Naive B cell (primary cell): ENCODE results near the gene NPEPL1. TPM values are rescaled to one million over a fixed set of nuclear protein-coding genes. Genes with fewer than 3 reads are reported as not detected.
"Not testable (repeated sequence)": the region's sequence is repeated elsewhere in the genome, so short reads cannot be mapped to it uniquely, and the experiment has no call there.

ENCODE experiments used
- ATAC-seq, 2 donors: fragments of 150-1000 bp; cut with Tn5 transposase; 2 replicates each; pipeline ENCODE4 v1.10.0; 2021; ENCODE audit warnings: low read depth in 2 of 2, mild to moderate bottlenecking in 2 of 2, moderate library complexity in 2 of 2
- DNase-seq: peaks from one replicate; pipeline ENCODE4 v3.0.0; 2022
- H3K27ac Mint-ChIP-seq, 6 donors: one replicate each; pipeline ENCODE4 v1.8.0; 2020 to 2022; ENCODE audit warnings: mild to moderate bottlenecking in 6 of 6, mixed read lengths in 6 of 6, moderate library complexity in 5 of 6, inconsistent platforms in 2 of 6
- H3K27me3 Mint-ChIP-seq, 3 donors: one replicate each; pipeline ENCODE4 v1.8.0; 2021 to 2022; ENCODE audit warnings: mixed read lengths in 3 of 3, mild to moderate bottlenecking in 1 of 3
- H3K36me3 Mint-ChIP-seq, 2 donors: one replicate each; pipeline ENCODE4 v1.8.0; 2020 to 2022; ENCODE audit warnings: mixed read lengths in 2 of 2, inconsistent platforms in 1 of 2, mild to moderate bottlenecking in 1 of 2
- H3K4me1 Mint-ChIP-seq, 3 donors: one replicate each; pipeline ENCODE4 v1.8.0; 2020 to 2022; ENCODE audit warnings: mixed read lengths in 3 of 3, inconsistent platforms in 1 of 3, mild to moderate bottlenecking in 1 of 3, moderate library complexity in 1 of 3
- H3K4me3 Mint-ChIP-seq, 8 donors: one replicate each; pipeline ENCODE4 v1.8.0; 2020 to 2022; ENCODE audit warnings: mild to moderate bottlenecking in 8 of 8, mixed read lengths in 8 of 8, moderate library complexity in 8 of 8, inconsistent platforms in 2 of 8
- H3K9me3 Mint-ChIP-seq, 7 donors: one replicate each; pipeline ENCODE4 v1.8.0; 2020 to 2022; ENCODE audit warnings: mixed read lengths in 7 of 7, mild to moderate bottlenecking in 5 of 7, inconsistent platforms in 2 of 7, moderate library complexity in 1 of 7
- polyA plus RNA-seq, 6 donors: library from polyadenylated mRNA; unstranded; fragments of 300-500 nt; fragmentation: Illumina TruSeq; gene quantifications; one replicate each; pipeline ENCODE4 v1.2.3, GENCODE V29; 2021; ENCODE audit warnings: low read depth in 6 of 6

NPEPL1 gene
- polyA plus RNA-seq, 6 donors from 2014 or later = 4.2 to 8.4 (median 6.0) TPM

- ATAC-seq (no peak), DNase-seq (no peak)
- Mint-ChIP-seq H3K36me3 (no peaks in the 10 kb centered on the region), H3K4me1 (no peaks in the 10 kb centered on the region), H3K4me3 (no peak overlapping the region), H3K27ac (no peak overlapping the region), H3K27me3 (peaks cover 33 to 67% (median 56%) of the 10 kb centered on the region in 3 donors), H3K9me3 (peaks cover 0 to 17% (median 7%) of the 10 kb centered on the region in 7 donors)
These were observed 50.3 kb downstream of the NPEPL1 start for GRCh38 chr20:58742668-58743566.

- Mint-ChIP-seq H3K9me3 (peaks cover 0 to 10% (median 6%) of the 10 kb centered on the region in 7 donors), H3K27me3 (peaks cover 36 to 78% (median 63%) of the 10 kb centered on the region in 3 donors)
These were observed 51.4 kb downstream of the NPEPL1 start for GRCh38 chr20:58743929-58744534.

GRCh38 chr20:58744836-58745235, 52.2 kb downstream of the NPEPL1 start:
- Mint-ChIP-seq H3K27ac (no peak overlapping the region), H3K36me3 (no peaks in the 10 kb centered on the region), H3K4me1 (no peaks in the 10 kb centered on the region), H3K4me3 (no peak overlapping the region), H3K9me3 (peaks cover 0 to 9% (median 4%) of the 10 kb centered on the region in 7 donors), H3K27me3 (peaks cover 36 to 81% (median 66%) of the 10 kb centered on the region in 3 donors)
- DNase-seq (no peak), ATAC-seq (no peak)

More at GRCh38 chr20:58743929-58744534, 51.4 kb downstream of the NPEPL1 start:
- Mint-ChIP-seq H3K27ac (no peak overlapping the region), H3K4me1 (no peaks in the 10 kb centered on the region), H3K36me3 (no peaks in the 10 kb centered on the region), H3K4me3 (no peak overlapping the region)
- DNase-seq (no peak), ATAC-seq (no peak)

DNA sequence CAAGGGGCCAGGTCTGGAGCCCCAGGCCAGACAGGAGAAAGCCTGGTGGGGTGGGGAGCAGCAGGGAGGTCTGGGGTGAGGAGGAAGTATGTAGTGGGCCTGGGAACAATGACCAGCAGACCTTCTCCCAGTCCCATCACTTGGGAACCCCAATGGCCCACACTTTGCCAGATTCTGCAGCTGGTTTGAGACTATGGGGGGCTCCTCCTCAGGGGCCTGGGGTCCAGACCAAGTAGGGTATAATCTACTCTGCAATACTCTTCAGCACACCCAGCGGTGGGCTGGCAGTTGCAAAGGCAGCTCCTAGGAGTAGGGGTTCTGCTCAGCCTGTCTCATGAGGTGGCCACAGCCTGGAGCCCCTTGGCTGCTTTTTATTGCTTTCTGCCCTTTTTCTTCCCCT, 52.8 kb downstream of the NPEPL1 start:
- ATAC-seq = no peak
- H3K36me3 Mint-ChIP-seq = no peaks in the 10 kb centered on the region
- DNase-seq = no peak
- H3K27ac Mint-ChIP-seq = no peak overlapping the region
- no peak overlapping the region for H3K4me3 Mint-ChIP-seq
- peaks cover 0 to 9% (median 2%) of the 10 kb centered on the region in 7 donors for H3K9me3 Mint-ChIP-seq
- no peaks in the 10 kb centered on the region for H3K4me1 Mint-ChIP-seq
- peaks cover 39 to 80% (median 67%) of the 10 kb centered on the region in 3 donors for H3K27me3 Mint-ChIP-seq

- Mint-ChIP-seq H3K27ac (no peak overlapping the region), H3K27me3 (peaks cover 40 to 80% (median 67%) of the 10 kb centered on the region in 3 donors), H3K4me1 (no peaks in the 10 kb centered on the region), H3K4me3 (no peak overlapping the region), H3K9me3 (peaks cover 0 to 9% (median 0%) of the 10 kb centered on the region in 7 donors), H3K36me3 (peaks cover 0 to 8% of the 10 kb centered on the region in 2 donors)
- DNase-seq (no peak), ATAC-seq (no peak)
These were observed 54.0 kb downstream of the NPEPL1 start for GRCh38 chr20:58746620-58747019.

DNA sequence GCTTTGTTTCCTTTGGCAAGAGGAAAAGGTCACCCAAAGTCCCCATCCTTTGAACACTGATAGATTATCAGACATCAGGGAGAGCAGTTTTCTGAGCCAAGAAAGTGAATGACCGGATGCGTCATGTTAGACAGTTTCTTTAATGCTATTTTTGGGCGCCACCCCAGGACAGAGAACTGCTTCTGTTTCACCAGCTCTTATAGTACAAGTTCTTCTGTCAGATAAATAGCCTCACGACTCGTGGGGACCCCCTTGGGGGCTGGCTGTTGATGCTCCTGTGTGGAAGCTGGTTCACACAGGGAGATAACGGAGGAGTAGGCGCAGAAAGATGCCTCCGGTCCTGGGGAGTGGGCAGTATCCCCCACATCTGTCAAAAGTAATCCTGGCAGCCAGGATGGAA, 54.6 kb downstream of the NPEPL1 start:
- no peaks in the 10 kb centered on the region for H3K4me1 Mint-ChIP-seq
- H3K9me3 Mint-ChIP-seq = peaks cover 0 to 9% (median 0%) of the 10 kb centered on the region in 7 donors
- H3K27me3 Mint-ChIP-seq = peaks cover 38 to 80% (median 66%) of the 10 kb centered on the region in 3 donors
- ATAC-seq (no peak), DNase-seq (no peak)
- H3K4me3 Mint-ChIP-seq = peak overlapping the region in 1 of 8 donors; percentile 45
- H3K36me3 Mint-ChIP-seq = peaks cover 0 to 8% of the 10 kb centered on the region in 2 donors
- H3K27ac Mint-ChIP-seq = peak overlapping the region in 1 of 6 donors; percentile 6

DNA sequence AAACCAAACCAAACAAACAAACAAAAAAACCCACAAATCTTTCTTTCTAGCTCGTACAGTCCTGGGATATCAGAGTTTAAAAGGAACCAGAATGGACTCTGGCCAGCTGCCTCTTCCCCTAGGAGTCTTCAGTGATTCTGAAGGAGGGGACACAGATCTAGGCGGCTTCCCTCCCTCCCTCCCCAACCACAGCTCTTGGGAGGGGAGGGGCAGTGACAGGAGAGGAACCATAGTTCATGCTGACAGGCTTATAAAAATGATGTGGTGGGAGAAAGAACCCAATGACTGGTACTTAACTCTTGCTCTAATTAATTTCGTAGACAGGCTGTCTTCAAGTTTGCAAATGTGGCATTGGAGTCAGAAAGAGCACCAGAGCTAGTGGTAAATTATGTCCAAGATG, 56.0 kb downstream of the NPEPL1 start:
- H3K9me3 Mint-ChIP-seq = peaks cover 0 to 7% (median 0%) of the 10 kb centered on the region in 7 donors
- H3K4me3 Mint-ChIP-seq = no peak overlapping the region

DNA sequence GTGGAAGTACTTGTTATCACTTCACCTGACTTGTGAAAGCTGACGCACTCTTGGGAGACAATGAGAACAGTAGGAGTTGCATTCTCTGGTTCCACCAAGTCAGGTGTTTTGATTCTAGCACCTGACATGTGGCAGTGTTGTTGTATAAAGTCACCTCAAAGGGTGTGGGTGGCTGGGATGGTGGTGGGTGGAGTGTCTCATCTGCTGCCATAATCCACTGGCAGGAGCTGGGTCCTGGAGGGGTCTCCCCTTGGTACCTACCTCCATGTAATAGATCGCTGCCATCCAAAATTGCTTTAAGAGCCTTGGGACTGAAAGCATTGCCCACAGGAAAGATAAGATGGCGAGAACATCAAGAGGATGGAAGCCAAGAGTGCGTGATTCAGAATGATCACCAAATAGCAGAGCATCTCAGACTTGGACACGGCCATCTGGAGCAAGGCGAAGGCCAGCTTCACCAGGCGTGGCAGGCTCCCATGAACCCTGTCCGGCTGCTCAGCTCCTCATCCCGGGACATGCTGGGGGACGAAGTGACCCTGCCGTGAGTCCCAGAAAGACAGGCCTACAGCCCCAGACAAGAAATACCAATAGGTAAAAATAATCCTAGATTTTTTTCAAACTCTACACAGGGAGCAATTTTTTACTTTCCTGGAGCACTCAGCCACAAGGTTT, 56.6 kb downstream of the NPEPL1 start:
- no peak overlapping the region for H3K4me3 Mint-ChIP-seq
- no peak for DNase-seq
- peaks cover 33 to 70% (median 57%) of the 10 kb centered on the region in 3 donors for H3K27me3 Mint-ChIP-seq
- no peak for ATAC-seq
- H3K9me3 Mint-ChIP-seq = peaks cover 0 to 3% (median 0%) of the 10 kb centered on the region in 7 donors
- H3K4me1 Mint-ChIP-seq = no peaks in the 10 kb centered on the region
- no peak overlapping the region for H3K27ac Mint-ChIP-seq
- H3K36me3 Mint-ChIP-seq = peaks cover 0 to 8% of the 10 kb centered on the region in 2 donors

More for the DNA sequence above, 56.0 kb downstream of the NPEPL1 start:
- H3K27me3 Mint-ChIP-seq = peaks cover 33 to 70% (median 57%) of the 10 kb centered on the region in 3 donors
- DNase-seq (no peak), ATAC-seq (no peak)
- no peak overlapping the region for H3K27ac Mint-ChIP-seq
- H3K36me3 Mint-ChIP-seq = peaks cover 0 to 8% of the 10 kb centered on the region in 2 donors
- H3K4me1 Mint-ChIP-seq = no peaks in the 10 kb centered on the region

- Mint-ChIP-seq H3K36me3 (peaks cover 0 to 8% of the 10 kb centered on the region in 2 donors), H3K4me1 (no peaks in the 10 kb centered on the region), H3K9me3 (peaks cover 0 to under 1% (median 0%) of the 10 kb centered on the region in 7 donors), H3K27ac (no peak overlapping the region), H3K27me3 (peaks cover 30 to 70% (median 59%) of the 10 kb centered on the region in 3 donors), H3K4me3 (no peak overlapping the region)
- ATAC-seq (no peak), DNase-seq (no peak)
These were observed 57.4 kb downstream of the NPEPL1 start for GRCh38 chr20:58749979-58750378.

DNA sequence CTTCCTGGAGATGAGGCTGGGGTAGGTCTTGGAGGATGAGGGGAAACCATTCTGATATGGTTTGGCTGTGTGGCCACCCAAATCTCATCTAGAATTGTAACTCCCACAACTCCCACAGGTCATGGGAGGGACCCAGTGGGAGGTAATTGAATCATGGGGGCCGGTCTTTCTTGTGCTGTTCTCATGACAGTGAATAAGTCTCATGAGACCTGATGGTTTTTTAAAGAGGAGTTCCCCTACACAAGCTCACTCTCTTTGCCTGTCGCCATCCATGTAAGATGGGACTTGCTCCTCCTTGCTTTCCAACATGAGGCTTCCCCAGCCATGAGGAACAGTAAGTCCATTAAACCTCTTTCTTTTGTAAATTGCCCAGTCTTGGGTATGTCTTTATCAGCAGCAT, 58.1 kb downstream of the NPEPL1 start:
- not testable (repeated sequence) for H3K9me3 Mint-ChIP-seq, H3K27ac Mint-ChIP-seq, H3K36me3 Mint-ChIP-seq, ATAC-seq, DNase-seq, H3K4me3 Mint-ChIP-seq, H3K4me1 Mint-ChIP-seq
- H3K27me3 Mint-ChIP-seq = peaks cover 37 to 64% (median 61%) of the 10 kb centered on the region in 3 donors

- Mint-ChIP-seq H3K9me3 (no peaks in the 10 kb centered on the region), H3K27ac (peak overlapping the region in 1 of 6 donors; percentile 30), H3K4me3 (no peak overlapping the region), H3K36me3 (peaks cover 0 to 8% of the 10 kb centered on the region in 2 donors), H3K27me3 (peaks cover 36 to 65% (median 63%) of the 10 kb centered on the region in 3 donors), H3K4me1 (no peaks in the 10 kb centered on the region)
- no peak for ATAC-seq
- no peak for DNase-seq
These were observed 59.4 kb downstream of the NPEPL1 start for GRCh38 chr20:58751979-58752378.

DNA sequence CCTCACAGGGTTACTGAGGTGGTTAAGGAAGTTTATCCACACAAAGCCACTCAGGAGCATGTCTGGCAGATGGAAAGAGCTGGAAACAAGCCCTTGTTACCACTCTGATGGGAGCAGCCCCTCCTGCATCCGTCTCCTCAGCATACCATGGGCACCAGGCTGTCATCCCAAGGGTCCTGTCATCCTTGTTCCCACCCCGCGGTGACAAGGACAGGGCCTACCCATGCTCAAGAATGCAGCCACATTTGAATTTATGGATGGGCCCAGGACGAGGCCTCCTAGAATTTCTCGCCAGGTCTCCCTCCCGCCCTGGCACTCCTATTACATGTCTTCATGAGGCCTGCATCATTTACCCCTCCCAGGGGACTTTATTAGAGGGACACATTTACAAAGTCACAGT, 60.0 kb downstream of the NPEPL1 start:
- no peak for DNase-seq
- no peak overlapping the region for H3K27ac Mint-ChIP-seq
- H3K36me3 Mint-ChIP-seq = peaks cover 0 to 8% of the 10 kb centered on the region in 2 donors
- no peaks in the 10 kb centered on the region for H3K9me3 Mint-ChIP-seq
- no peak overlapping the region for H3K4me3 Mint-ChIP-seq
- peaks cover 32 to 65% (median 58%) of the 10 kb centered on the region in 3 donors for H3K27me3 Mint-ChIP-seq
- ATAC-seq = no peak
- H3K4me1 Mint-ChIP-seq = no peaks in the 10 kb centered on the region

GRCh38 chr20:58753267-58753921, 60.8 kb downstream of the NPEPL1 start:
- no peak for DNase-seq
- Mint-ChIP-seq H3K4me1 (no peaks in the 10 kb centered on the region), H3K4me3 (peak overlapping the region in 1 of 8 donors; percentile 64), H3K9me3 (no peaks in the 10 kb centered on the region), H3K36me3 (peaks cover 0 to 8% of the 10 kb centered on the region in 2 donors), H3K27me3 (peaks cover 30 to 57% (median 53%) of the 10 kb centered on the region in 3 donors), H3K27ac (no peak overlapping the region)
- no peak for ATAC-seq
